ENCODE measurements around the gene IREB2. TPM values are rescaled to one million over a fixed set of nuclear protein-coding genes. Genes with fewer than 3 reads are reported as not detected.

The IREB2 gene
- total and polyA plus RNA-seq, 12 donors = 11.8 to 148 (median 86.7) TPM

DNA sequence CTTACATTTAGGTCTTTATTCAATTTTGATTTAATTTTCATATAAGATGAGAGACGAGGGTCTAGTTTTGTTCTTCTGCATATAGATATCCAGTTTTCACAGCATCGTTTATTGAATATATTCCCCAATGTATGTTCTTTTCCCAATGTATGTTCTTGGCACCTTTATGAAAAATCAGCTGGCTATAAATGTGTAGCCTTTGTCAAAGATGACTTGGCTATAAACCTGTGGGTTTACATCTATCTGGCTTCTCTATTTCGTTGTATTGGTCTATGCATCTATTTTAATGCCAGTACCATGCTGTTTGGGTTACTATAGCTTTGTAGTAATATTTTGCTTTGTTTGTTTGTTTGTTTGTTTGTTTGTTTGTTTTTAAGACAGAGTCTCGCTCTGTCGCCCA, 11.7 kb upstream of the IREB2 start:
- TF ChIP-seq, protein P1, sequence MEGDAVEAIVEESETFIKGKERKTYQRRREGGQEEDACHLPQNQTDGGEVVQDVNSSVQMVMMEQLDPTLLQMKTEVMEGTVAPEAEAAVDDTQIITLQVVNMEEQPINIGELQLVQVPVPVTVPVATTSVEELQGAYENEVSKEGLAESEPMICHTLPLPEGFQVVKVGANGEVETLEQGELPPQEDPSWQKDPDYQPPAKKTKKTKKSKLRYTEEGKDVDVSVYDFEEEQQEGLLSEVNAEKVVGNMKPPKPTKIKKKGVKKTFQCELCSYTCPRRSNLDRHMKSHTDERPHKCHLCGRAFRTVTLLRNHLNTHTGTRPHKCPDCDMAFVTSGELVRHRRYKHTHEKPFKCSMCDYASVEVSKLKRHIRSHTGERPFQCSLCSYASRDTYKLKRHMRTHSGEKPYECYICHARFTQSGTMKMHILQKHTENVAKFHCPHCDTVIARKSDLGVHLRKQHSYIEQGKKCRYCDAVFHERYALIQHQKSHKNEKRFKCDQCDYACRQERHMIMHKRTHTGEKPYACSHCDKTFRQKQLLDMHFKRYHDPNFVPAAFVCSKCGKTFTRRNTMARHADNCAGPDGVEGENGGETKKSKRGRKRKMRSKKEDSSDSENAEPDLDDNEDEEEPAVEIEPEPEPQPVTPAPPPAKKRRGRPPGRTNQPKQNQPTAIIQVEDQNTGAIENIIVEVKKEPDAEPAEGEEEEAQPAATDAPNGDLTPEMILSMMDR (IDR thresholded peaks at IDR 0.05) = no peak
- no peak for TF ChIP-seq POLR2A (IDR thresholded peaks at IDR 0.05)
- H3K9me3 ChIP-seq (replicated peaks in 1 of 3) = no peaks in the 10 kb centered on the region
- DNase-seq = no peak
- WGBS, 4 donors = 77 to 82% (median 81%) methylated on average over 5 of the region's 5 CpGs
- H3K27ac ChIP-seq = no peak overlapping the region
- H3K36me3 ChIP-seq (replicated peaks in 1 of 2) = no peaks in the 10 kb centered on the region
- no peak overlapping the region for H3K4me3 ChIP-seq
- intact Hi-C loops (cut with DNase I) = no loop called here
- no peaks in the 10 kb centered on the region for H3K4me1 ChIP-seq (replicated peaks in 1 of 2)
- peaks cover 5% of the 10 kb centered on the region for H3K27me3 ChIP-seq

DNA sequence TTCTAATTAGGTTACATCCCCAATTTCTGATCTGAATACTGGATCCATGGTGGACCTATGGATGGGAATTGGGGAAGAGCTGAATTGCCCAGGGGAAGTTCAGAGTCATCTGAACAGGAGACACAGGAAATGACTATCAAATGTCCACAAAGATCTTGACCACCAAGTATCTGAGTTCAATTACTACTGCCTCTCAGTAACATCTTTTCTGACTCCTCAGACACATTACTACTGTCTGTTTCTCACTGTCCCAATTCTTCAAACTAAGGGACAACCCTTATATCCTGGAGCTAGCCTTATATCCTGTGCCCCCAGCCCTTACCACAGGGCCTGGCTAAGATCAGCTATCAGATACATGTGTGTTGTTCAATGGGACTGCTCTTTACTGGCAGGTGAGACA, 10.1 kb upstream of the IREB2 start:
- no peak overlapping the region for H3K4me3 ChIP-seq
- H3K9me3 ChIP-seq (replicated peaks in 1 of 3) = no peaks in the 10 kb centered on the region
- no peak overlapping the region for H3K27ac ChIP-seq
- intact Hi-C loops (cut with DNase I) = no loop called here
- no peak for TF ChIP-seq POLR2A (IDR thresholded peaks at IDR 0.05)
- TF ChIP-seq, protein P1 (IDR thresholded peaks at IDR 0.05) = no peak
- no peaks in the 10 kb centered on the region for H3K4me1 ChIP-seq (replicated peaks in 1 of 2)
- no peaks in the 10 kb centered on the region for H3K36me3 ChIP-seq (replicated peaks in 1 of 2)
- peak in 1 of 7 donors; percentile 2 for DNase-seq
- peaks cover 5% of the 10 kb centered on the region for H3K27me3 ChIP-seq

DNA sequence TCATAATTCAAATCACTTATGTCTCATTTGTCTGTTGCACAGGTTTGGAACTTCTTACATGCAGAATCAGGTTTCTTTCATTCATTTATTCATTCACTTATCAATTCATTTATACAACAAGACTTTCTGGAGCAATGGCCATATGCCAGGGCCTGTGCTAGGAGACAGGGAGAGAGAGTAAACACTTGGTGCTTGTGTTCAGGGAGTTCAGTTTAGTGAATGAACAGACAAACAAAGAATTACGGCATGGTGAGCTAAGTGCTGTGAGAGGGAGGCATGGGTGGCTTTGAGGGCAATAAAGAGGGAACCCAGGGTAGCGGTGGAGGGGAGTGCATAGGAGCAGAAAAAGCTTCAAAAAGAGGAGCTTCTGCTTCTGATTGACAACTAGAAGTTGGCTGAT, 8.5 kb upstream of the IREB2 start:
- DNase-seq = peak in 1 of 7 donors; percentile 10
- 67 to 79% (median 73%) methylated on average over 2 of the region's 2 CpGs for WGBS, 4 donors
- Histone ChIP-seq H3K27ac (no peak overlapping the region), H3K36me3 (replicated peaks in 1 of 2) (no peaks in the 10 kb centered on the region), H3K4me1 (replicated peaks in 1 of 2) (no peaks in the 10 kb centered on the region), H3K9me3 (replicated peaks in 1 of 3) (no peaks in the 10 kb centered on the region), H3K4me3 (no peak overlapping the region), H3K27me3 (peaks cover 5% of the 10 kb centered on the region)
- intact Hi-C loops (cut with DNase I) = no loop called here
- TF ChIP-seq, protein P1 (IDR thresholded peaks at IDR 0.05) = no peak
- TF ChIP-seq POLR2A (IDR thresholded peaks at IDR 0.05) = no peak

DNA sequence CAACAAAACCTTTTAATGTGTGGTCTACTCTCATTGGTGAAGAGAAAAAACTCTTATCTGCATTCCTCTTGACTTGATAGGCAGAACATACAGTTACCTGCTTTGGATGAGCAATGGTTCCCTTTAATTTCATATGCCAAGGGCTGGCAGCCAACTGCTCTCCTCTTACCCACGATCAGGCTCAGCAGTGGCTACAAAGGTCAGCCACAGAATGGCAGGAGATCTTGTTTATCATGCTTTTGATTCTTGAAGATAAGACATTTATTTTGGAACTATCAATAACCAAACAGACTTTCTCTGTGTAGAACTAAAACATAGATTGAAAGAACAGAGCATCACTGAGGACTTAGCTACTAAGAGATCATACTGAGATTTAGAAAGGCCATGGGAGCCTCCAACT, 6.1 kb upstream of the IREB2 start:
- Histone ChIP-seq H3K36me3 (replicated peaks in 1 of 2) (no peaks in the 10 kb centered on the region), H3K4me3 (no peak overlapping the region), H3K27me3 (no peaks in the 10 kb centered on the region), H3K27ac (no peak overlapping the region), H3K4me1 (replicated peaks in 1 of 2) (peaks cover 2% of the 10 kb centered on the region in 2 donors), H3K9me3 (replicated peaks in 1 of 3) (no peaks in the 10 kb centered on the region)
- intact Hi-C loops (cut with DNase I) = no loop called here
- 19 to 40% (median 26%) methylated on average over 1 of the region's 1 CpG for WGBS, 4 donors
- DNase-seq = peak in 1 of 7 donors; percentile 23
- TF ChIP-seq POLR2A (IDR thresholded peaks at IDR 0.05) = no peak
- TF ChIP-seq, protein P1 (IDR thresholded peaks at IDR 0.05) = no peak

Data from adrenal gland (tissue), 12 donors.